Panc1 (cell line): ENCODE measurements around the gene HNRNPDL. TPM values are rescaled to one million over a fixed set of nuclear protein-coding genes. Genes with fewer than 3 reads are reported as not detected.

Source experiments
- ATAC-seq: fragments of 200-7000 bp; cut with Tn5 transposase; 2 replicates; pipeline ENCODE4 v1.9.1; 2020; ENCODE audit warnings: mild to moderate bottlenecking, moderate library complexity
- BruUV-seq: library from RNA; stranded (reverse); fragments of 400-500 nt; replicated peaks from 2 replicates; lab custom pipeline; 2021; lab: Mats Ljungman, UMichigan
- CTCF ChIA-PET: fragments of 300-600 bp; sonication (Branson Sonifier 250); formaldehyde crosslinking; loops from one replicate; lab custom pipeline; 2022; ENCODE audit warnings: antibody characterized with exemption; lab: Charles Lee
- POLR2A ChIA-PET: fragments of 300-600 bp; sonication (Branson Sonifier 250); formaldehyde crosslinking; loops from one replicate; lab custom pipeline; 2022; ENCODE audit warnings: antibody characterized with exemption; lab: Charles Lee
- DNase-seq: peaks from one replicate; pipeline ENCODE4 v3.0.0-alpha.2; 2010; ENCODE audit warnings: low read depth, low spot score
- H3K27ac ChIP-seq: 2 replicates; pipeline ENCODE4 v1.5.1; 2011; ENCODE audit warnings: mild to moderate bottlenecking, low read length, inconsistent platforms
- H3K27me3 ChIP-seq: fragments of 200-500 bp; sonication (Bioruptor generic); 2 replicates; pipeline ENCODE4 v1.6.0; 2014; ENCODE audit warnings: low read length, inconsistent platforms; ENCODE audit not compliant: control insufficient read depth, insufficient read depth
- H3K36me3 ChIP-seq: fragments of 200-500 bp; sonication (Bioruptor generic); 2 replicates; pipeline ENCODE4 v1.5.1; 2014; ENCODE audit warnings: inconsistent platforms, mild to moderate bottlenecking, low read length, moderate library complexity; ENCODE audit not compliant: control insufficient read depth, insufficient read depth
- H3K4me1 ChIP-seq: 2 replicates; pipeline ENCODE4 v1.5.1; 2011; ENCODE audit warnings: inconsistent platforms, mild to moderate bottlenecking, low read length, moderate library complexity; ENCODE audit not compliant: control insufficient read depth, insufficient read depth
- H3K4me3 ChIP-seq, 2 experiments: 2 replicates each; pipeline ENCODE4 v1.5.1; 2011 to 2012; ENCODE audit warnings: low read depth in 2 of 2, low read length in 2 of 2, mild to moderate bottlenecking in 2 of 2, inconsistent platforms in 1 of 2, moderate library complexity in 1 of 2
- H3K9me3 ChIP-seq: fragments of 200-500 bp; sonication (Bioruptor generic); 2 replicates; pipeline ENCODE4 v1.5.1; 2014; ENCODE audit warnings: low read depth, mild to moderate bottlenecking, inconsistent platforms, low read length, moderate library complexity; ENCODE audit not compliant: control insufficient read depth, insufficient read depth
- POLR2AphosphoS5 ChIP-seq: IDR thresholded peaks from 2 replicates; pipeline ENCODE4 v1.6.1; 2012; ENCODE audit warnings: mild to moderate bottlenecking, low read depth, low read length, moderate library complexity
- SIN3A ChIP-seq: IDR thresholded peaks from 2 replicates; pipeline ENCODE4 v1.6.1; 2012; ENCODE audit warnings: low read depth, mild to moderate bottlenecking, low read length, moderate library complexity, borderline replicate concordance; ENCODE audit not compliant: insufficient read depth
- TCF7L2 ChIP-seq: IDR thresholded peaks from 2 replicates; pipeline ENCODE4 v1.6.1; 2011; ENCODE audit warnings: mild to moderate bottlenecking, low read depth, low read length, inconsistent platforms
- in situ Hi-C: cut with HindIII; loops from 2 replicates; pipeline ENCODE4 v1.10.0; 2016; ENCODE audit warnings: low sequenced_read_pairs, low pct_unique_long_range_greater_than_20kb
- intact Hi-C: fragments of 100-400 bp; cut with micrococcal nuclease; formaldehyde crosslinking; loops from one replicate; pipeline ENCODE4 v1.10.0; 2022; ENCODE audit not compliant: unreplicated experiment
- total RNA-seq: library from RNA; stranded (reverse); gene quantifications from one replicate; pipeline ENCODE4 v1.2.1, GENCODE V29; 2021; ENCODE audit not compliant: unreplicated experiment
- TF ChIP-seq, protein P1 (sequence below): fragments of 450-650 bp; IDR thresholded peaks from 2 replicates; pipeline ENCODE4 v1.5.1; 2017; ENCODE audit warnings: mild to moderate bottlenecking
- TF ChIP-seq, protein P2 (sequence below), 2 experiments: IDR thresholded peaks; 2 replicates each; pipeline ENCODE4 v1.6.1; 2011 to 2012; ENCODE audit warnings: low read depth in 2 of 2, control low read depth in 1 of 2, low read length in 1 of 2, mild to moderate bottlenecking in 1 of 2, moderate library complexity in 1 of 2; ENCODE audit not compliant: insufficient read depth in 1 of 2

The HNRNPDL gene
- total RNA-seq, 1 experiment from 2014 or later, result 146 TPM

DNA sequence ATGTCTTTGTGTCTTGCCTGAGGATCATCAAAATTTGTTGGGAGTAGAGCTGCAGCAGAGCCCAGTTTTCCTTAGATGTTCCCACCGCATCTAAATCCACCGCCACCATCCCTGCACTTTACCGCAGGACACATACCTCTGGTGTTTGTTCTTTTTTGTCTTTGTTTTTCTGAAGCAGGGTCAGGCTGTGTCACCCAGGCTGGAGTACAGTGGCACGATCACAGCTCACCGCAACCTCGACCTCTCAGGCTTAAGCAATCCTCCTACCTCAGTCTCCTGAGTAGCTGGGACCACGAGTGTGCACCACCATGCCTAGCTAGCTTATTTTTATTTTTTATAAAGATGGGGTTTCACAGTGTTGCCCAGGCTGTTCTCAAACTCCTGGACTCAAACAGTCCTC lies 4.7 kb upstream of the HNRNPDL start:
- POLR2A ChIA-PET, result no interaction called here
- peaks cover 10% of the 10 kb centered on the region for H3K4me1 ChIP-seq

DNA sequence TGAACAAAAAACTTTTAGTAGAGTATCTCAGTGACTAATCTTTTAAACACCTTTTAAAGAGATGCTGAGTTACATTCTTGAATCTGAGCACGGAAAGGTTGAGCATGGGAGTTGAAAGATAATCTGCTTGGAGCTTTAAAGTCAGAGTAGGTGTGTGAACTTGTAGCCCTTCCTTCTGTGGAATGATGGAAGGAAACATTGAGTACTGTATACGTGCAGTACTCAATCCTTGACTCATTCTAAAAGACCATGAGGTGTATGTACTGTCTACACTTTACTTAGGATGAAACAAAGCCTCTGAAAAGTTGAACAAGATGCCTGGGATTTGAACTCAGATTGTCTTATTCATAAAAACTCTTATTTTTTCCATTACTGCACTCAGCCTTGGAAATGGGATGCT lies 3.5 kb upstream of the HNRNPDL start:
- ATAC-seq, result no peak

More for the DNA sequence above, 4.7 kb upstream of the HNRNPDL start:
- Histone ChIP-seq H3K27me3 (no peaks in the 10 kb centered on the region), H3K4me3 (no peak overlapping the region), H3K27ac (no peak overlapping the region), H3K9me3 (no peaks in the 10 kb centered on the region), H3K36me3 (no peaks in the 10 kb centered on the region; the same call in none of the 2 replicates)
- no TSS peak for BruUV-seq
- TF ChIP-seq POLR2AphosphoS5 (no peak), TCF7L2 (no peak), SIN3A (no peak)
- TF ChIP-seq, protein P1, sequence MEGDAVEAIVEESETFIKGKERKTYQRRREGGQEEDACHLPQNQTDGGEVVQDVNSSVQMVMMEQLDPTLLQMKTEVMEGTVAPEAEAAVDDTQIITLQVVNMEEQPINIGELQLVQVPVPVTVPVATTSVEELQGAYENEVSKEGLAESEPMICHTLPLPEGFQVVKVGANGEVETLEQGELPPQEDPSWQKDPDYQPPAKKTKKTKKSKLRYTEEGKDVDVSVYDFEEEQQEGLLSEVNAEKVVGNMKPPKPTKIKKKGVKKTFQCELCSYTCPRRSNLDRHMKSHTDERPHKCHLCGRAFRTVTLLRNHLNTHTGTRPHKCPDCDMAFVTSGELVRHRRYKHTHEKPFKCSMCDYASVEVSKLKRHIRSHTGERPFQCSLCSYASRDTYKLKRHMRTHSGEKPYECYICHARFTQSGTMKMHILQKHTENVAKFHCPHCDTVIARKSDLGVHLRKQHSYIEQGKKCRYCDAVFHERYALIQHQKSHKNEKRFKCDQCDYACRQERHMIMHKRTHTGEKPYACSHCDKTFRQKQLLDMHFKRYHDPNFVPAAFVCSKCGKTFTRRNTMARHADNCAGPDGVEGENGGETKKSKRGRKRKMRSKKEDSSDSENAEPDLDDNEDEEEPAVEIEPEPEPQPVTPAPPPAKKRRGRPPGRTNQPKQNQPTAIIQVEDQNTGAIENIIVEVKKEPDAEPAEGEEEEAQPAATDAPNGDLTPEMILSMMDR, result no peak
- TF ChIP-seq, protein P2, sequence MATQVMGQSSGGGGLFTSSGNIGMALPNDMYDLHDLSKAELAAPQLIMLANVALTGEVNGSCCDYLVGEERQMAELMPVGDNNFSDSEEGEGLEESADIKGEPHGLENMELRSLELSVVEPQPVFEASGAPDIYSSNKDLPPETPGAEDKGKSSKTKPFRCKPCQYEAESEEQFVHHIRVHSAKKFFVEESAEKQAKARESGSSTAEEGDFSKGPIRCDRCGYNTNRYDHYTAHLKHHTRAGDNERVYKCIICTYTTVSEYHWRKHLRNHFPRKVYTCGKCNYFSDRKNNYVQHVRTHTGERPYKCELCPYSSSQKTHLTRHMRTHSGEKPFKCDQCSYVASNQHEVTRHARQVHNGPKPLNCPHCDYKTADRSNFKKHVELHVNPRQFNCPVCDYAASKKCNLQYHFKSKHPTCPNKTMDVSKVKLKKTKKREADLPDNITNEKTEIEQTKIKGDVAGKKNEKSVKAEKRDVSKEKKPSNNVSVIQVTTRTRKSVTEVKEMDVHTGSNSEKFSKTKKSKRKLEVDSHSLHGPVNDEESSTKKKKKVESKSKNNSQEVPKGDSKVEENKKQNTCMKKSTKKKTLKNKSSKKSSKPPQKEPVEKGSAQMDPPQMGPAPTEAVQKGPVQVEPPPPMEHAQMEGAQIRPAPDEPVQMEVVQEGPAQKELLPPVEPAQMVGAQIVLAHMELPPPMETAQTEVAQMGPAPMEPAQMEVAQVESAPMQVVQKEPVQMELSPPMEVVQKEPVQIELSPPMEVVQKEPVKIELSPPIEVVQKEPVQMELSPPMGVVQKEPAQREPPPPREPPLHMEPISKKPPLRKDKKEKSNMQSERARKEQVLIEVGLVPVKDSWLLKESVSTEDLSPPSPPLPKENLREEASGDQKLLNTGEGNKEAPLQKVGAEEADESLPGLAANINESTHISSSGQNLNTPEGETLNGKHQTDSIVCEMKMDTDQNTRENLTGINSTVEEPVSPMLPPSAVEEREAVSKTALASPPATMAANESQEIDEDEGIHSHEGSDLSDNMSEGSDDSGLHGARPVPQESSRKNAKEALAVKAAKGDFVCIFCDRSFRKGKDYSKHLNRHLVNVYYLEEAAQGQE (IDR thresholded peaks at IDR 0.05; ENCODE audit: insufficient read depth in 1 of 2, low read depth in 2 of 2, low read length in 1 of 2), result no peak
- intact Hi-C loops, result no loop called here
- in situ Hi-C loops, result no loop called here
- ATAC-seq (no peak), DNase-seq (no peak)
- CTCF ChIA-PET, result no interaction called here

More for the DNA sequence above, 3.5 kb upstream of the HNRNPDL start:
- peaks cover 10% of the 10 kb centered on the region for H3K4me1 ChIP-seq
- H3K4me3 ChIP-seq, result no peak overlapping the region
- peaks cover 4% of the 10 kb centered on the region for H3K36me3 ChIP-seq
- DNase-seq, result no peak
- H3K27ac ChIP-seq, result no peak overlapping the region
- BruUV-seq, result no TSS peak
- intact Hi-C loops, result no loop called here
- H3K9me3 ChIP-seq, result no peaks in the 10 kb centered on the region
- TF ChIP-seq, protein P2 (IDR thresholded peaks at IDR 0.05; ENCODE audit: insufficient read depth in 1 of 2, low read depth in 2 of 2, low read length in 1 of 2), result no peak
- TF ChIP-seq, protein P1, result no peak
- TF ChIP-seq SIN3A, result no peak
- no peak for TF ChIP-seq POLR2AphosphoS5
- no peak for TF ChIP-seq TCF7L2
- in situ Hi-C loops, result no loop called here
- ChIA-PET CTCF (no interaction called here), POLR2A (interaction anchor here (0.6 kb wide), 1 partner anchor 81 kb away, joined by 9 read pairs; no protein-coding TSS in a partner anchor)
- H3K27me3 ChIP-seq, result no peaks in the 10 kb centered on the region
